Measurements from ENCODE around the gene MAP3K14.

MAP3K14 gene

DNA sequence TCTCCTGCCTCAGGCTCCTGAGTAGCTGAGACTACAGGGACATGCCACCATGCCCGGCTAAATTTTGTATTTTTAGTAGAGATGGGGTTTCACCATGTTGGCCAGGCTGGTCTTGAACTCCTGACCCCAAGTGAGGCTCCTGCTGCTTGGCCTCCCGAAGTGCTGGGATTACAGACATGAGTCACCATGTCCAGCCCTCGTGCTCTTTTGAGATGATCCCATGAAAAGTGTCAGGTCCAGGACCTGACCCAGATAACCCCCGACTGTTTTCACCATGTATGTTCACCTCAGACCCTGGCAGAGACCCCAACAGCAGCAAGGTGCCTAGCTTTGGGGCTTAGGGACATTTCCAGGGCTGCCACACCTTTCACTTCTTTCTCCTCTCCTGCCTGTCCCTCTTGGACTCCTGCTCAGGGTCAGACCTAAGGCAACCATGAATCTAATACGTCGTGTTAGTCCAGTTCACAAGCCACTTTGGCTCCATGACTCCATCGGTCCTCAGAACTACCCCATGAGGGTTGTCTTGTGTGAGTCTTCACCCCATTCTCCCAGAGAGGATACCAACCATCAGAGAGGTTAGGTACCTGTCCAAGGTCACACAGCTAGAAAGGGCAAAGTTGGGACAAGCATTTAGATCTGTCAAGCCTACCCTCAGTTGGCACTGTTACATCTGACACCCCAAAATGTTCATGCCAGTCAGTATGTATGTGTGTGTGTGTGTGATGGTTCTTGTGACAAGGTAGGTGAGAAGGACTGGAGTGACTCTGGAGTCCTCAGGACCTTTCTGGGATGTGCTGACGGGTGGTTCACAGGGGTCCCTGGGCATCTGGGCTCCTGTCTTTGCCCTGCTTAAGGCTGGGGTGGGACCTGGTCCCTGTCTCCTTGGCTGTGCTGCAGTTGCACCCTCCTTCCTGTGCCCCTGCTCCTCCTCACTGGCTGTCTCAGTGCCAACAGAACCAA, 23.1 kb upstream of the MAP3K14 start:
- no peak for DNase-seq (ENCODE audit: low read depth in 2 of 2)

DNA sequence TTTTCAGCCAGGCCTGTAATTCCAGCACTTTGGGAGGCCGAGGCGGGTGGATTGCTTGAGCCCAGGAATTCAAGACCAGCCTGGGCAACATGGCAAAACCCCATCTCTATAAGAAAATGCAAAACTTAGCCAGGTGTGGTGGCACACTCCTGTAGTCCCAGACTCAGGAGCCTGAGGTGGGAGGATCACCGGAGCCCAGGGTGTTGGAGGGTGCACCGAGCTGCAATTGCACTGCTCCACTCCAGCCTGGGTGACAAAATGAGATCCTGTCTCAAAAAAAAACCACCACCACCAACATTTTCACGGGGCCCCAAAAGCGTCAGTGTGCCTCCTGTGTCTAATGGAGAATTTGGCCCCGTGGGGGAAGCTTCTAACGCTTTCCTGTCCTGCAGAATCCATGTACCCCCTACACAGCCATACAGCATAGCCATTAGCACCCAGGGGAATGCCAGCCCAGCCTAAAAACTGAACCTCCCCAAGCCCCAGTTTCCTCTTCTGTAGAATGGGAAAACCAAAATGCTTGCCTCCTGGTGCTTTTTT, 22.2 kb upstream of the MAP3K14 start:
- DNase-seq (ENCODE audit: low read depth in 2 of 2): no peak

DNA sequence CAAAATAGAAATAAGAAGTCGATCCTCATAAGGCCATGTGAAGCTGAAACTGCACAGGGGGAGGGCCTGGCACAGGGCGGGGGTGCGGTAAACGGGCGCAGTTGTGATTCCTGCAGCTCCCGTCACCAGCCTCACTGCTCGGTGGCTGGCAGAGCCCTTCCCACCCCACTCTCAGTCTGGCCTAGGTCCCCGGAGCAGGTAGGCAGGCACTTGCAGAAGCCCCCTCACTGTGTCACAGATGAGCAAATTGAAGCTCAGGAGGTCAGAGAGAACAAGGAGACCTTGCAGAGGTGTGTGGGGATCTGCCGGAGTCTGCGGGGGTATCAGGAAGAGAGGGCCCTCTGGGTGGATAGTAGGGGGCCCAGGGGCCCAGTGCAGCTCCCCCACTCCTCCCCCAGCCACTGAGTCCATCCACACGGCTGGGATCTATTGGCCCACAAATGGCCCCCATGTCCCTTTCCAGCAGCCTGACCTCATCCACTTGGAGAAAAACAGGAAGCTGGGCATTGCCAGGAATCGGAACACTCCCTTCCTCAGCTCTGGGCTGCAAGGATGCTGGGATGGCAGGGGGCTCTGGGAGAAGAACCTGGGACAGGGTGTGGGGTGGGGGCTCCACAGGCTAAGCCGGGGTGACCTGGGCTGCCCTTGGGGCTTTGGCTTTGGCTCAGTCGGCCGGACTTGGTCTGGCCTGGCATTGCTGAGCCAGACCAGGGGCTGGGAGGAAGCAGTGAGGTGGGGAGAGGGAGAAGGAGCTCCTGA, 21.4 kb upstream of the MAP3K14 start:
- no peak for DNase-seq (ENCODE audit: low read depth in 2 of 2)

DNA sequence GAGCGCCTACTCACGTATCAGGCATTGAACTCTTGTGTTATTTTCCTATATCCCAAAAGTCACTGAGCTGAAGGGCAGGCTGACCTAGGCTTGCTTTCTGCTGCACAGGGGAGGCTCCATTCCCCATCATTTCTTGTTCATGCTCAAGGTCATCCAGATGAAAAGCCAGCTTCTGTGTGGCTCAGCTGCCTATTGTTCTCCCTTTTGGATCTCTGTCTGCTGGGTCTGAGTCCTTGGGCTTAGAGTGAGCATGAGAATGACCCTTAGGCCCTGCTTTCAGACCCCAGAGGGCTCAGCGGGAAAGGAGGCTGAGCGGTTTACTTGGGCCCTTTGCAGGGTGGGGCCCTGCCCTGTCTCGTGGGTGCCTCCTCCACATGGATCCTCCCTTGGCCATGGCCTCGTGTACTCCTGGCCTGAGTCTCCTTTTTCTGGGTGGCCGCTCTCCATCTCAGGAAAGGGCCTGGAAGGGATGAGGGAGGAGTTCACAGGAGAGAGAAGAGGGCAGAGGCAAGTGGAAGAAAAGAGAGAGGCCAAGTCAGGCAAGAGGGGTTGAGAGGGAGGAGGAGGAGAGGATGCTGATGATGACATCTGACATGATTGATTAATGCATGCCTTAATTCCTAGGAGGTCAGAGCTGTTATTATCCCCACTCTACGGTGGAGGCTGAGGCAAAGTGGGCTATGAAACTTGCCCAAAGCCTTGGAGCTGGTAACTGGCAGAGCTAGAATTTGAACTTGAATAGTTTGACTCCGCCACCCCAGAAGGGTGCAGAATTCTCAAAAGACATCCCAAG, 19.8 kb upstream of the MAP3K14 start:
- DNase-seq (ENCODE audit: low read depth in 2 of 2): no peak

DNA sequence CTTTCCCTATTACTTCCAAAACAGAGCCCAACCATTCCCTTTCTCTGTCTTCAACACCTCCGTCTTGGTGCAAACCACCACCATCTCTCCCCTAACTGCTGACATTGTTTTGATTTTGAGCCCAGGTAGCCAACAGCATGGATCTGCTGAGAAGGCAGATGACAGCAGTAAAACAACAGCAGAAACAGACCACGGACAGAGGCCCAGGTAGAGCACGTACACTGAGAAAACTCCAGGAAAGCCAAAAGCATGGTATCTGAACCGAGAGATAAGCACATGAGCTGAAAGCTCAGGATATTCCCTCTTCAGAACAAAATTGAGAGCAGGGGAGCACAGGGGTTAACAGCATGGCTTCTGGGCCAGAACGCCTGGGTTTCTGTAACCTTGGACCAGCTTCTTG, 18.9 kb upstream of the MAP3K14 start:
- DNase-seq (ENCODE audit: low read depth in 2 of 2): no peak

DNA sequence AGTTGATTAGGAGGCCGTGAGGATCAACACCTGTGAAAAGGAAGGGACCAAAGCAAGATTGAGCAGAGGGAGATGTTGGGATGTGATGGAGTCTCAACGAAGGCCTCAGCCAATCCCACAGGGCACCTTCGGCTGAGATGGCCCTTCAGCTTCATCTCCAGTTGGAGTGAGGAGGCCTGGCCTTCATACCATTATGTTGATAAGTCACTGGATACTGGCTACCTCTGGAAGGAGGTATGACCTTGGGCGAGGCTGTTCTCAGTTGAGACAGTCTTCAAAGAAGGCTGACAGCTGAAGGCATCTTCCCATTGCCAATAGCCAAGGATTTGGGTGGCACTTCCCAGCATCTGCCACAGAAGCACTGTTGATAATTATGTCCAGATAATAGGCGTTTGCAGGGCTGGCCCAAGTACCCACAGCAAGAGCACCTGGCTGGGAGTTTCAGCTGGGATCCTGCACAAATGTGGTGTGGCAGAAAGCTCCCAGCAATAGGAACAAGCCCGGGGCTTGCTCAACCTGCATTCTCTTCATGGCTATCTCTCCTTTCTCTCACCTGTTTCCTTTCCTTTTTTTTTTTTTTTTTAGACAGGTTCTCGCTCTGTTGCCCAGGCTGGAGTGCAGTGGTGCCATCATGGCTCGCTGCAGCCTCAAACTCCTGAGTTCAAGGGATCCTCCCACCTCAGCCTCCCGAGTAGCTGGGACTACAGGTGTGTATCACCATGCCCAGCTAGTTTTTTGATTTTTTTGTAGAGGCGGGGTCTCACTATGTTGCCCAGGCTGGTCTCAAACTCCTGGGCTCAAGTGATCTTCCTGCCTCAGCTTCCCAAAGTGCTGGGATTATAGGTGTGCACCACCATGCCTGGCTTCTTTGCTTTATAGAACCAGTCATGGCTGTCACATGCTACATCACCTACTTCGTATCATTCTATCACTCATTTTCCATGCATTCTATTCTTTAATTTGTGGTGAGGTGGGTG, 18.2 kb upstream of the MAP3K14 start:
- no peak for DNase-seq (ENCODE audit: low read depth in 2 of 2)

DNA sequence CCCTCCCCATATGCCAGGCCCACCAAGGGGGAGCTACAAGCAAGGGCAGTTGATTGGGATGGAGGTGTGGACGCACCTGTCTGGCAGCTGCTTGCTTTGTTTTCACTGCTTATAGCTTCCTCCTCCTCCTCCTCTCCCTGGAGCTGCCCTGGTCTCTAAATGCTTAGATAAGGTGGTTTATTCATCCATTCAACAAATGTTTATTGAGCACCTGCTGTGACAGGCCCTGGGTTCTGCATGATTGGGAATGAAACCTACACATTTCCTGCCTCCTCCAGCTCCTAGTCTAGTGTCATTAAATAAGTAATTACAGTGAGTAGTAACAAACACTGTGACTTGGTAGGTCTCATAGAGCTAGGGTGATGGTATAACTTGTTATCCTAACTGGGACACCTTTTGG, 17.4 kb upstream of the MAP3K14 start:
- no peak for DNase-seq (ENCODE audit: low read depth in 2 of 2)

DNA sequence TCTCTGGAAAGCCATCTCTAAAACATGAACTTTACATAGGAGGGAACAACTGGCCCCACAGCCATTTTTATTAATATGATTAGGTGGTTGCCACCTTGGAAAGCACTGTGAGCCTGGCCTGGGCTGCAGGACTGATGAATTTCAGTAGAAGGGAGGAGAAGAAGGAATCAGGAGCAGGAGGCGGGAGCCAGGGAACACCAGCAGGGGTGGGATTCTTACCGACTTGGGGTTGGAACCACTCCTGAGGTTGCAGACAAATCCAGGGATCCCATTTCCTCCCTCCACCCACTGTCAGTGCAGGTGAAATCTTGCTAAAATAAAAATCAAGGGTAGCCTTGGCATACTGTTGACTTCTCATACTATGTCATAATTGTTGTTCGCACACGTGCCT, 16.9 kb upstream of the MAP3K14 start:
- no peak for DNase-seq (ENCODE audit: low read depth in 2 of 2)

DNA sequence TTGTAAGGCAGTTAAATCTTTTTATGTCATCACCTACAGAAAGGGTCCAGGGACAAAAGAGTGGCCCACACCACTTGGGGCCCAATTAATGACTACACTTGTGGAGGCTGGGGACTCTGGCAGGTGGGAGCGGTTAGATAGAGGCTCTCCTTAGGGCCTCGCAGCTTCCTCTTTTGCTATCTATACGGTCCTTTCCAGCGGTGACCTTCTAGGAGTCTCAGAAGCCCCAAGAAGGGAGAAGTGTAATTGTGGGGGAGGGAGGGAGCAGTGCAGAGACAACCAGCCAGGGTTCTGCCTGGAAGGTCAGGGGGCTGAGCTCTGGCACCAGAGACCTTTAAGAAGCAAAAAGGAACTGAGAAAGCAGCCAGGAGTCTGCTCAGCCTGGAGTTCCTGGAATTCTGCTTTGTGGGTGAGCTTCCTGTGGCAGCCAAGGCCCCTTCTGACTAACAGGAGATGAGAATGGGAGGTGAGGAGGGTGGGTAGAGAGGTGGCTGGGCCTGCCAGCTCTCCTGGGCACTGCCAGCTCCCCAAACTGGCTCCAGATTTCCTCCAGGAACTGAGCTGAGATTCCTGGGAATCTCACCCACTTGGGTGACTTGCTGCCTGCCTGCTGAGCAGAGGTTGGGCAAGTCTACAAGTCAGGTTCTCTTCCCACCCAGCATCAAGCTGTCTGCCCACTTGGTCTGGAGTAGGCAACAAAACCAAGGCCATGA, 16.3 kb upstream of the MAP3K14 start:
- no peak for DNase-seq (ENCODE audit: low read depth in 2 of 2)

DNA sequence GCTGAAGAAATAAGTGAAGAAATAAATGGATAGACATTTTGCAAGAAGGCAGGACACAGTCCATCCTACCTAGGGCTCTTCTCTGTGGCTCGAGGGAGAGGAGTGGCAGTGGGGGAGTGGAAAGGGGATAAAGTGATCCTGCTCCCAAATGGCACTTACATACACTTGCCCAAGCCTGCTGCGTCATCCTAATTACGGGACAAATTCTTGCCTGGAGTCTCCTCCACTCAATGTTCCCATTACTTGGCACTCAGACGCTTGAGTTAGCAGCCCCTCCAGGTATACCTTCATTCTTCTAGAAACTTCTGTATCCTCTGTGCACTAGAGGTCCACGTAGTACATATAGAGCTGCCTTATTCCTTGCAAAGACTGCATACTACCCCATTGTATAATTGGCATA, 15.7 kb upstream of the MAP3K14 start:
- DNase-seq (ENCODE audit: low read depth in 2 of 2): no peak

DNA sequence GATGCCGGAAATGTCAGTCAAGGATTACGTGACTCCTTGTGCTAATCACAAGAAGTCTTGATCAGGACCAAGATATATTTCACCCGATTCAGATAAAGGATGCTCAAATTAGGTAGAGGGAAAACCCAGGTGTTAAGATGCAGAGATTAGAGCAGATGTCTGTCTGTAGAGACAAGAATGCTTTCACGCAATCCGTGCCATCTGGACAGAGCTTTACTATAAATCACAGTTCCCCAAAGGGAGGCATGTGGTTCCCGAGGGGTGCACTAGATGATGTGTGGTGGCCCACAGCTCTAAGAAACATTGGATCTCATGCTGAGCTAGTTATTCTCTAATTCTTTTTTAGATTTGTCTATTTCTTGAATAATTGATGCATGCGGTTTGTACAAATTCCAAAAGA, 9.8 kb upstream of the MAP3K14 start:
- DNase-seq (ENCODE audit: low read depth in 2 of 2): no peak

DNA sequence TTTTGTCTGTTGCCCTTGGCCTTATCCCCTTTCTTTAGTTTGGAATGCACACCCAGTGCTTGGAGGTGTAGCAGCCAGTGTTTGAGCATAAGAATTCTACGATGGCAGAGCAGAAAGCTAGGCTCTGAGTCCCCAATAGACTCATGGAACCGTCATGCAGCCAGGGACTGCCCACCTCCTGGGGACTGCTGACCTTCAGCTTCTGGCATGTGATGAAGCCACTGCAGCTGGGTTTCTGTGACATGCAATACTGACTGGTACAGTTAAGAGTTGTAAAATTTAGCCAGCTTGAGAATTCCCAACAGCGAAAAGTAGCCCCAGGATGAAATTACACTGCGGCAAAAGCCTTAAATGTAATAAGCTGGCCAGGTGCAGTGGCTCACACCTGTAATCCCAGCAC, 9.0 kb upstream of the MAP3K14 start:
- no peak for DNase-seq (ENCODE audit: low read depth in 2 of 2)

DNA sequence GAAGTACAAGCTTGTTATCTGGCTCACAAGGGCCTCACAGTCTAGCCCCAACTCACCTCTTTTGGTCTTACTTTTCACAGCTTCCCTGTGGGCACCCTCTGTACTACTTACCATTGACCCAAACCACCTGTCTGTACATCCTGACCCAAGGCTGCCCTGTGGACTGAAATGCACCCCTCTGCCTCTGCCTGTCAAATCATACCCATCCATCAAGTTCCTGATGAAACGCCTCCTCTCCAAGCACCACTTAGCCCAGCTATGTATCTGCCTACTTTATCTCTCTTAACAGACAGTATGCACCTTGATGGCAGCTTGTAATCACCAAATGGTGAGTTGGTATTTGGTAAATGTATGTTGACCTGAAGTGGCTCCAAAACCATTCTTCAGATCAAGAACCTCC, 7.5 kb upstream of the MAP3K14 start:
- no peak for DNase-seq (ENCODE audit: low read depth in 2 of 2)

DNA sequence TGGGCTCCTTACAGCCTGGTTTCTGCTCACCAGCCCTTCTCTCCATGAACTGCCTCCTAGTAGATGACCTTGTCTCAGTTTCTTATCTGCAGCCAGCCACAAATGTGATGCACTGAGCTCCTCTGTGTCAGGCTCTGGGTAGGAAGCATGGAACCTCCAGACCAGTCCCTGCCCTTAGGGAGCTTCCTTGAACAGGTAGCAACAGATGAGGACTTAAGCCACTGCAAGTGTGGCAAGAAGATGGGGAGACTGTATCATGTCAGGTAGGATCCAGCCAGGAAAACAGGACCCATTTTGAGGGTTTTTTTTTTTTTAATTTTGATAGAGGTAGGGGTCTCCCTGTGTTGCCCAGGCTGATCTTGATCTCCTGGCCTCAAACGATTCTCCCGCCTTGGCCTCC, 5.3 kb upstream of the MAP3K14 start:
- no peak for DNase-seq (ENCODE audit: low read depth in 2 of 2)

DNA sequence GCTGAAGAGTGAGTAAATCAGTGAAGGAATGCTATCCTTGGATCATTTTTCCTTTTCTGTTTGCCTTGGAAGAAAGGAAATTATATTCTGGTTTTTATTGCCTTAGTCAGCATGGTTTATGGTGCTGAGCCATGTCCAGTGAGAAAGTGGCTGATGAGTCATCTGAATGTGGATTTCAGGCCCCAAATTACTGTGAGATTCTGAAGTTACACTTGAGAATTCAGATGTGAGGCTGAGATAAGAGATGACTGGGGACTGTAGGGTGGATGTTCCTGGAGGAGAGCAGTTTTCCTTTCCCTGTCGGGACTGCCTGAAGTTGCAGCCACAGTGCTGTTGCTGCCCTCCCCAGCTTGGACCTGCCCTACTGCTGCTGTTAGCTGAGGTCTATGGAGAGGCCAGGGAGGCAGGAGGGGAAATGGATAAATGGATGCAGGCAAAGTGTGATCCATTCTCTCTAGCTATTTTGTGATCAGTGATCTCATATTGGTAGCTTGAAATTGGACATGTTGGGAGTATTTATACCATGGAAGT, 4.2 kb upstream of the MAP3K14 start:
- no peak for DNase-seq (ENCODE audit: low read depth in 2 of 2)

DNA sequence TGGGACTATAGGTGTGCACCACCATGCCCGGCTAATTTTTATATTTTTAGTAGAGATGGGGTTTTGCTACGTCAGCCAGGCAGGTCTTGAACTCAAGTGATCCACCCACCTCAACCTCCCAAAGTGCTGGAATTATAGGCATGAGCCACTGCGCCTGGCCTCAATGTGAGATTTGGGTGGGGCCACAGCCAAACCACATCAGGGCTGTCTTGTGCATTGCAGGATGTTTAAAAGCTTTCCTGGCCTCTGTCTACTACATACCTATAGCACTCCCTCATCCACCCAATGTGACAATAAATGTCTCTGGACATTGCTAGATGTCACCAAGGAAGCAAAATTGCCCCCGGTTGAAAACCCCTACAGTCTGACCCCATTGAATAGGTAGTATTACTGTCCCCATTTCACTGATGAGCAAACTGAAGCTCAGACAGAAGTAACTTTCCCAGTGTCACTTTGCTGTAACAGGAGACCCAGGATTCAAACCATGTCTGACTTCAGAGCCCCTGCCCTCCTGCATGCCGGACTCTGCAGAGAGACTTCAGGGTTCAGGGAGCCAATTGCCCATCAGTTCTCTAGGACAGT, 3.6 kb upstream of the MAP3K14 start:
- DNase-seq (ENCODE audit: low read depth in 2 of 2): no peak

DNA sequence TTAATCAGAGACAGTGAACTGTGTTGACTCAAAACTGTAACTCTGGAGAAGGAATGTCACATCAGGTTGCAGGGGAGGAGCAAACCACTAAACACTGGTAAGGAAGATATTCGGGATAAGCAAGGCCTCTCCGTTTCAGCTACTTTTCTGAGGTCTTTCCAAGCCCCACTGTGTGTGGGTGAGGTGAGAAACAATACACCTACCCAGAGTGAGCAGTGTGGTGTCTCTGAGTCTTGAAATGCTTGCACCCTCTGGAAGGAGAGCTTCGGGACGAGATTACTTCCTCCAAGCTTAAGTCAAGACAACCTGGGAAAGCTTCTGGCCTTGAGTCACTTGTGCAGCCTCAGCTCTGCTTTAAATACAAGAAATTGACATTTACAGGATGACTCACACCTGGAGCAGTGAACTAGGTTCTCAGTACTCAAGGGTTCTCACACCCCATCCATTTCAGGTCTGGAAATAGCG, 2.5 kb upstream of the MAP3K14 start:
- no peak for DNase-seq (ENCODE audit: low read depth in 2 of 2)

DNA sequence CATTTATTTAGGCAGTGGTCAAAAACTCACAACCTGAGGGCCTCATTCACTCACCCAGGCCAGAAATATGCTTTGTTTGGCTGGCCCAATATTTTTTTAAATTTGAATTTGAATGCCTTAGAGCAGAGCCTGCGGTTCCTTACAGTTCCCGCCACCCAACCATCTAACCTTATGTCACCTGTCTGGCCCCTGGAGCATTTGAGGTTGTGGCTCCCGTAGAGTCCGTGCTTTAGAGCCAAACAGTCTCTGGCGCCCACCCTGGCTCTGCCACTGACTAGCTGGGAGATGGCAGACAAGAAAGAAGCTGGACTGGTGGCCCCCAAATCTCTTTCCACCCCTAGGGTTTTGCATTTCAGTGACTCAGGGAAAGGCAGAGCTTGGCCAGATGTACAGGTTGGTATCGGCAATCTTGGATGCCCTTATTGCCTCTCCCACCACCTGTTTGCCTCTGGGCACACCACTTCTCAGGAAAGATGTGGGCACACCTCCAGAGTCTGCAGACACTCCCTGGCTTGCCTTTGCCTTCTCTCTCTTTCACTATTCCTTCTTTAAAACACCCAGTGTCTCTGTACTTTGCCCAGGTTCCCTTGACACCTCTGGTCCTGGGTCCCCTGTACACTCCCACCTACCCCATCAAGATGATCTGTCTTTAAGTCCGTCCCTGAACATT, 1.9 kb upstream of the MAP3K14 start:
- DNase-seq (ENCODE audit: low read depth in 2 of 2): no peak
